A172 (cell line): ENCODE results near the gene LRRIQ3. TPM values are rescaled to one million over a fixed set of nuclear protein-coding genes. Genes with fewer than 3 reads are reported as not detected.

Experiments used
- DNase-seq: peaks from one replicate; pipeline ENCODE4 v3.0.0-alpha.2; 2015; ENCODE audit warnings: low spot score
- total RNA-seq: library from RNA; depleted of rRNA; stranded (reverse); fragments of >200 nt; shearing (Covaris generic); gene quantifications from 2 replicates; pipeline ENCODE4 v1.2.3, GENCODE V29; 2014; rRNA removed

Gene LRRIQ3
- total RNA-seq, 1 experiment from 2014 or later, result 3.0 TPM

DNA sequence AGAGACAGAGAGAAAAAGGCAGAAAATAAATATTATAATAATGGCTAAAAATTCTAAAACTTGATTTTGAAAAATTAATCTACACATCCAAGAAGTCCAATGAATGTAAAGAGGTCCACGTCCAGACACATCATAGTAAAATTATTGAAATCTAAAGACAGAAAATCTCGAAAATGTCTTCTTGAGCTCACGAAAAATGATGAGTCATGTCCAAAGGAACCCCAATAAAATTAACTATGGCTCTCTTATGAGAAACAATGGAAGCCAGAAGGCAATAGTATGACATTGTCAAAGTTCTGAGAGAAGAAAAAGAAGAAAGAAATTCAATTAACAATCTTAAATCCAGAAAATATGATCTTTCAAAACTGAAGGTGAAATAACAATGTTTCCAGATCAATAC, 84.6 kb downstream of the LRRIQ3 start:
- DNase-seq, result no peak

DNA sequence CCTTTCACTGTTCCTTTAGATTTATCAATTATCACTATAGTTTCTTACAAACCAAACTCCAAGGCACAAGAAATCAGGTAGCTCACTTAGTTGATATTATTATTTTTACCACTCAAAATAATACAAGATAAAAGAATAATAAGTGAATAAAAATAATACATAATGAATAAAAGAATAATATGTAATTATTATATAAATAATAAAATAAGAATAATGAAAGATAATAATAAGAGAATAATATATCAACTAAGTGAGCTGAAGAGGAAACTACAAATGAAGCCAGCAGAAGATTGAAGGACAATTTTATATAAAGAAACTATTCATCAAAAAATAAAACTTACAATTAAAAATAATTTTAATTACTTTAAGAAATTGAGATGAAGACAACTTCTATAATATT, 90.6 kb downstream of the LRRIQ3 start:
- DNase-seq, result no peak

DNA sequence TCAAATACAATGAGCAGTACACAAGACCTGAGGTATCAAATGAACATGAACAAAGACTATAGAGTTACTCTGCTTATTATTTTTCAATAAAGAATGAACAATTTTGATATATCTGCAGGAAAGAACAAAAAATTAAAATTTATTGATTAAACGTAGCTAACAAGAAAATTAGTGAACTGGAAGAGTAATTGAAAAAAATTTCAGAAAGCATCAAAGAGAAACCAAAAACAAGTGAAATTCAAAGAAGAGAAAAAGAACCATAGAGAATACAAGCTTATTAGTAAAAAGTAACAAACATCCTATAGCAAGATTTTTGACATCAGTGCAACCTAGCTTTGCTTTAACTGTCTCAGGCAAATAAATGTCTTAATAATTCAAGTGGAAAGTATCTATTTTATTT, 106.6 kb downstream of the LRRIQ3 start:
- DNase-seq, result no peak

GRCh38 chr1:74083128-74083527, 114.8 kb downstream of the LRRIQ3 start:
- no peak for DNase-seq

DNA sequence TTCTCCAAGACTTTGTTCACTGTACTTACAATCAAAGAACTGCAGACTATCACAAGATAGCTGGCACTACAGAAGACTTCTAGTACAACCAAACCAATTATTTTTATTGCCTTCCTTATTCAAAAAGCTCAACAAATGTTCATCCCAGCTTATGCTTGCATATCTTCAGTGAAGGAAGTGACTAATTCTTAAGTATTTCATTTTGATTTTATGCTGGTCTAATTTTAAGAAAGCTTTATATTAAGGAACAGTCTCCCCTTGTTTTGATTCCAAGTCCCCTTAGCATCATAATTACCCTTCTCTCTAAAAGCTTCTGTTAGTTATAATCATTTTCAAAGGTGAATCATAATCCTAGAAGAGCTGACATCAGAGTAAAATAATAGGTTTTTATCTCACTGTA, 132.9 kb downstream of the LRRIQ3 start:
- DNase-seq, result no peak

GRCh38 chr1:74057719-74058118, 140.3 kb downstream of the LRRIQ3 start:
- no peak for DNase-seq

- DNase-seq, result peak; percentile 0
Measured at GRCh38 chr1:74053407-74053806, 144.6 kb downstream of the LRRIQ3 start.

DNA sequence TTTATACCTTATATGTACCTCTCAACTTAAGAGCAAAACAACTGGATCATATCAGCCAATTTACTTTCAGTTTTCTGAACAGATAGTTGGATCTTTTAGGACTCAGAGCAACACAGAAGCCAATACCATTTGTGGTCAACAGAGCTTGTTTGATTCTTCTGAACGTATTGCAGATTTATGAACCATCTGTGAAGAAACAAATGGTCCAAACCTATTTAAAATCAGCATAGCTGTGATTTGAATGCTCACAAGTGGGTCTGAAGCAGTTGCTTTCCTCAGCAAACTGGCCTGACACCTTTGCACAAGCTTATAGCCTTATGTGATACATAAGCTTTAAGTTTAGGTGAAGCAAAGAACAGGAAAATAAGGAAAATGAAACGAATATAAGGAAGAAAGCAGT, 147.6 kb downstream of the LRRIQ3 start:
- no peak for DNase-seq

DNA sequence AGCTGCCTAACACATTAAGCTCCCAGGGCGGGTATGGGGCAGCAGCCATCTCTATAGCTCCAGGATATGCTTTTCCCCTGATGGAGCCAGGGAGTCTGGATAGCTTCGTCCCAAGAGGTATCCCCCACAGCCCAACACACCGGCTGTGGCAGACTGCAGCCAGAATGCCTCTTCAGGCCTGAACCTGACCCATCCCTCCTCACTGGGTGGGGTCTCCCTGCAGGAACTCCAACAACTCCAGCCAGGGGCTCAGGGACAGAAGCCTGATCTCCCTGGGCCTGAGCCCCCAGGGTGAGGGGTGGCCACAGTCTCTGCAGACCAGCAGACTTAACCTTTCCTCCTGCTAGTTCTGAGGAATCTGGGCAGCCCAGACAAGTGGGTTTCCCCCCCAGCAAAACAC, 159.9 kb downstream of the LRRIQ3 start:
- no peak for DNase-seq

- no peak for DNase-seq
Measured at GRCh38 chr1:74012583-74012982, 185.4 kb downstream of the LRRIQ3 start.

DNA sequence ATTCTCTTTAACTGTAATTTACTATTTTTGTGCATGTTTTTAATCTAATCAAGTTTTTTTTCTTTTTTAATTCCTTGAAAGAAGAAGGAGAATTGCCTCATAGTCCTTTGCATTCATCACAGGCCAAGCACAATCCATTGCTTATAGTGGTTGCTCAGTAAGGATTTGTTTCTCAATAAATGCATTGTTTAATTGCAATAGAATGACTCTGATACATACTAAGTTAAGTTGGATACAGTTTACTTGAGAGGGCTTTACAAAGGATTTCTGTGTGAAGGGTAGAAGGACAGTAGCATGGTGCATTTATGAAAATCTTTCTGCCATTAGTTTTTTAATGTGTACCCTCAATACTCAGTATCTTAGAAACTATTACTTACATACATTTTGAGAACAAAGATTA, 186.2 kb downstream of the LRRIQ3 start:
- DNase-seq, result no peak

DNA sequence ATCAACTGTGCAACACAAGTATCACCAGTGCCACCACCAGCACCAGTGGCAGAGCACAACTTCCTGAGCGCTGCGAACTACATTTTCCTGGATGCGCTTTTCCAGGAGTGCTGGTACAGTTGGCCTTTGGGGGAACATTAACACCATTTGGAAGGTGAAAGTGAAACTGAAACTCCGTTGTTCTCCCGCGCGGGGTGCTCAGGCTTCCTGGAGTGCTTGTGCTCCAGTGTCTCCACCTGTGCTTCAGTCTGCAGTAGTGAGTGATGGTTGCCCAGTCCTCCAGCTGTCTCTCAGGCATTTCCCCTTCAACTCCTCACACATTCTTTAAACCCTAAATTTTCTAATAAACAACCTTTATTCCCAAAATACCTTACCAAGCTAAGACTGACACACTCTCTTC, 187.8 kb downstream of the LRRIQ3 start:
- DNase-seq, result peak; percentile 38

DNA sequence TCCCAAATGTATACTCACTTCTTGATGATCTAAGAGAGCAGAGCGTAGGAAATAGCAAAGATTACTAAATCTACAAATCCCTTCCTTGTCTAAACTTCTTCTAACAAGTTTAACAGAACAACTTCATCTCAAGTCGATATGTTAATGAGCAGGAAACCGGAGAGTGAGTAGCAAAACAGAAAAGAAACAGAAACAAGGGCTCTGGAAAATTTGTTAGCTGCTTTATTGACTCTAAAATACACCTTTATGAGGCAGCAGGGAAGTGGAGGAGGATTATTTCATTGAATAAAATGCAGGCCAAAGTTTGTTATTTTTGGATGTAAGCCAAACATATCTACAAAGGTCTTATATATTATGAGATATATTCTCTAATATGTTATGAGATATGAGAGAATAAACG, 192.4 kb downstream of the LRRIQ3 start:
- DNase-seq, result no peak

GRCh38 chr1:74003806-74004205, 194.2 kb downstream of the LRRIQ3 start:
- no peak for DNase-seq

GRCh38 chr1:73998348-73998959, 199.5 kb downstream of the LRRIQ3 start:
- peak; percentile 23 for DNase-seq

DNA sequence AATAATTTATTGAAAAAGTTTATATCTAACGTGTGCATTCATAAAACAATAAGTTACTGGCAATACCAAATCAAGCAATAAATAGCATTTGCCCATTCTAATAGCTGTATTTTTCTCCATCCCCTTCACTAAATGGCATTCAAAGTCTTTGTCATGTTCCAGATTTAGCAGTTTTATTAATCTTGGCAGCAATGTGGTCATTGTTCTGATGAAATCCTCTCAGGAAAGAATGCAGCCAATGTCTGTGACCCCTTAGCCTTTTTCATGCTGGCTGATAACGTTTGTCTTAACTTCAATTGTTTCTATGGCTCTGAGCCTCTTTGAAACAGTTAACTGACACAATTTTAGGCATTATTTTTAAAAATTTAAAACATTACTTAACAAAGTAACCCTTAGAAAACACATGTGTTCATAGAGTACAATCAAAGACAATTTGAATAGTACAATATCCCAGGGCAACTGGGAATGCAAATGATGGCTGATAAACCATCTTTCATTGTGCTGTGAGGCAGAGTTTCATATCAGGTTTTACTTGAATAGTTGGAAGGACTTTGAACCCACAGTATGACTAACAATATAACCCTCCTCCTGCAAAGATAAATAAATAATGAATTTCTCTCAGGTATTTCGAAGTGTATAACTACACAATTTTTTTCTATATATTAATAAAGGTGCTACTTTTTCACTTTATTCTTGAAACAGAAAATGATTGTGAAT, 217.5 kb downstream of the LRRIQ3 start:
- DNase-seq, result peak; percentile 8

DNA sequence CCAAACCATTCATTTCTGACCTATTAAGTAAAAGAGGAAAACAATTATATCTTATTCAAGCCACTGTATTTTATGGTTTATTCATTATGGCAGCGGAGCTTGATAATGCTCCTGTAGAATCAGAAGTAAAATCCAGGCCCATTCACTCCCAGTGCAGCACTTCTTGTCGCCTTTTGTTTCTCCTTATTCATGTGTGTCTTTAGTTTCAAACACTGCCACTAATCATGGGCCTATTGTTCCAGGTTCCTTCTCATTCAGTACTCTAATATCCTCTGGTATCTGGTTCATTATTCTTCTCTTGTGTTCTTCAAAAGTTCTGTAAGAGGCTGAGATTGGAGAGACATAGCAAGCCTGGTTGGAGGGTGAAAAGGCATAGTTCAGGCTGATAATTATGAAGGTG, 218.3 kb downstream of the LRRIQ3 start:
- DNase-seq, result no peak

- DNase-seq, result no peak
Measured at GRCh38 chr1:73978964-73979363, 219.0 kb downstream of the LRRIQ3 start.

Other genes with a start within 250 kb of the LRRIQ3 start
- gene FPGT, start 66 bp upstream of the LRRIQ3 start, total RNA-seq, result 9.2 and 12.9 TPM in 2 replicates
- gene TNNI3K, start 37.2 kb upstream of the LRRIQ3 start, total RNA-seq, result not detected in 2 replicates